ENCODE data around the gene DUSP9.

The DUSP9 gene

DNA sequence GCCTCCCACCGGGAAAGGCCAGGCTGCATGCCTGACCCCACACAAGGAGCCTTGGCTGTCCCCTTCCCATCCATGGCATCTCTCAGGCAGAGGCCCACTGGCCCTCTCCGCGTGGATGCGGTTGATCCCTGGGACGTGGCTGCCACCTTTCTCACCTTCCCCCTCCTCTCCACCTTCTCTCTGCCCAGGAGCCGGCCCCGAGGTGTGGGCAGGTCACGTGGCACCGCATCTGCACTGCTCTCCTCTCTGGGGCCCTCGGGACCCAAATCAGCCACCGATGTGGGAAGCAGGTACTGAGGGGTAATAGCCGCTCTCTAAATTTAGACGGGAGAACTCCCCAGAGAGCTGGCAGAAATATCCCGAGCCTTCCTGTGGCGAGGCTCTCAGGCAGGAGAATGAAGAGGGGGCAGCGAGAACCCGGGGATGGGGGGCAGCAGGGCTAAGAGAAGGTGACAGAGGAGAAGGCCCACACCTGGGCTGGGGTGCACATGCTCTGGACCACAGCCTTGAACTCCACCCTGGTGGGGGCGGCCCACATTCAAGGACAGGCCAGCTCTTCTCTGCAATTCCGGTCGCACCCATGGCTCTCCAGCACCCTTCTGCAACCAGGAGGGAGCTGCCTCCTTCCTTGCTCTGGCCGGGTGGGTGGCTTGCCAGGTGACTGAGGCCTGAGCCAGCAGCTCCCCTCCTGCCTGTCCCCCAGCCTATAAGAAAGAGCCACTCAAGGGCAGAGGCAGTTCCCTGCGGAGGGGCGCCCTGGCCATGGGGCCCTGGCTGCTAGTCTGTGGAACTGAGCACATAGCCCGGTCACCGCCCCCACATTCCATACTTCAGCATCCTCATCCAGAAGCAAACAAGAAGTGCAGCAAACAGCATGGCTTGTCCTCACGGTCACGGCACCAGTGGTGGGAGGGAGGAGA, 9.6 kb upstream of the DUSP9 start:
- no peak for DNase-seq

DNA sequence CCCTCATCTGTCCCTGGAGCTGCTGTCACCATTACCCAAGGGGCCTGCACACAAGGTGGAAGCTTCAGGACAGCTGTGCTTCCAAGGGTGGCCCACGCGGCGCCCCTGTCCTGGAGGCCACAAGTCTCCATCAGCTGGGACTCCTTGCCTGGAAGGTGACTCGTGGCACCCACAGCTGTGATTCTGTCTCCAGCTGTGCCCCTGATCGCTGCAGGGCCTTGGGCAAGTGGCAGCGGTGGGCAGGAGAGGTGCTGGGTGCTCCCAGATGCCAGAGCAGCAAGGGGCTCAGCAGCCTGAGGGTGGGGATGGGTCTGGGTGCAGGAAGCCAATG, 9.0 kb upstream of the DUSP9 start:
- DNase-seq: no peak

DNA sequence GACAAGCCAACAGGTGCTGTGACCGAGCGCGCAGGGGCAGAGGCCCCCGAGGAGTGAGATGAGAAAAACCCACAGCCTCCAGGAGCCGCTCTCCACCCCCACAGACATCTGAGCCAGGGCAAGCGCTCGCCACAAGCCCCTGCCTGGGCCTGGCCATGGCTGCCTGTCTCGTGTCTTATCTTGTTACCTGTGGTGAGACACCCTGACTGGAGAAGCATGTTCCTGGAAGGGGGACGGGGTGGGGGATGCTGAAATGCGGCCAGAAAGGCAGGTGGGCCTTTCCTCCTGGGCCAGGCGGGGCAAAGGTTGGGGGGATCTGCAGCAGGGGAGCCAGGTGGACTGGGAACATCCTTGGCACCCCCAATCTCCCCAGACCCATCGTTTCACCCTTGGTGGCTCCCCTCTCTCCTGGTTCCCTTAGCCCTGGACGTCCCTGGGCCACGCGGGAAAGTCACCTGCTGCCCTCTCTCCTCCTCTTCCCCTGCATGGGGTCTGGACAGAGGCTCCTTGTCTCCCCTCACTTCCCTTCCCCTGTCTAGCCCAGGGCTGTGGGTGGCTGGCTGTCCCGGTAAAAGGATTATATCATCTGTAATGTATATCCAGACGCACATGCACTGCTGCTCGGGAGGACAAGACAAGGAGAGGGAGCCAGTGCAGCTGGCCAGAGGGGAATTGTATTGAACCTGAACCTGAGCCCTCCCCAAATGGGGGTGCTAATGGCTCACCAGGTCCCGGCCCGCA, 8.4 kb upstream of the DUSP9 start:
- DNase-seq: no peak

DNA sequence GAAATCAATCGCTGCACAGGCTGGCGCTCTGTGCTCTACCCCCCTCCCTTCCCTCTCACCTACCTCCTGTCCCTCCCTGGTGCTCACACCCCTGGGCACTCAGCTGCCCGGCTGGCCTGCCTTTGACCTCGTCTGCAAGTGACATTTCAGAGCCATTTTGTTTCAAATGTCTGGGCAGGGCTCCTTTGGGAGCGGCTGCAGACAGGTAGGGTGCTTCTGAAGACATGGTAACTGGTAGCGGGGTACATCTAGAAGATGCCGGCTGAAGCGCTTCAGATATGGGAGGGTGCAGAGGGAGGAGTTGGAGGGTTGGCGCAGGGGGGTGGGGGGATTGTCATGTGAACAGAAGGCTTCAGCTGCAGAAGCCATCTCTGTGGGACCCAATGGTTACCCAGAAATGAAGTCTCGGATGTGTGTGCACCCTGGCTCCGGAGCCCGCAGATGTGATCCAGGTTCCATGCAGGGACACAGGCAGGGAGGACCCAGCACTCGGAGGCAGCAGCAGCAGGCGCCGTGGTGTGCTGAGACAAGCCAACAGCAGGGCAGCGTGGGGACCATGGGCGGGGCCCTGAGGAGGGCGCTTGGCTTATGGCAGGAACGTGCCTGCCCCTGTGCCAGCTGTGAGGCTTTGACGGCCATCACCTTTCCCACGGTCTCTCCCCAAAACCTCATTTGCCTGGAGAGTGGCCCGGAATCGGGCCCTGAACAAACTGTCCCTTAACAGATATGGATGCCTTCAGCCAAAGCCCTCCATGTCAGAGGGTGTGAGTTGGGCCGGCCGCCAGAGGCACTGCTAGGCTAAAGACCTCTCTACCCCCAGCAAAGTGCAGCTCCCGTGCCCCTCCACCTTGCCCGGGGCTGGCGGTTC, 7.6 kb upstream of the DUSP9 start:
- DNase-seq: no peak

DNA sequence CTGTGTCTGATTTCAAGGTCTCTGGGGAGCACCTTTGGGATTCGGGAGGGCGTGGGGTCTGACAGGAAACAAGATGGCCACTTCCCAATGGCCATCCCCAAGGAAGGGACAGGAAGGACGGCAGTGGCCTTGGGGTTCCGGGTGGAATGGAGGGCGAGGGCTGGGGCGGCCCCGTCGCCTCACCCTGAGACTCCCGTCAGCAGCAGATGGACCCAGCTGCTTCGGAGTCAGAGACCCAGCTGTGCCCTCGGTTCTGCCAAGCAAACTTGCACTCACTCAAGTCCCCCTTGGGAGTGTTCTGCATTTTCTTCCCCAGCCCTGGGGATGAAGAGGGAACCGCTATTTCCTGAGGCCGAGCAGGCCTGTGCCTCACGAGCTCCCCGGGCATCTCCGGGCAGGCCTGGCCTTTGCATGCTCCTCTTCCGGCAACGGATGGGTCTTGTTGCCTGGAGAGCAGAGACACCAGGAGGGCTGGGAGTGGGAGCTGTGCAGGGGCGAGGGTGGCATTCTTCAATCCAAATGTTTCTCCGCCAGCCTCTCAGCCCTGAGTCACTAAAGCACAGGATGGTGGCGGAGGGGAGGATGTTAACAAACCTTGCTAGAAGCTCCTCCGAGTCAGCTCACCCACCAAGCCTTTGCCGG, 6.8 kb upstream of the DUSP9 start:
- no peak for DNase-seq

DNA sequence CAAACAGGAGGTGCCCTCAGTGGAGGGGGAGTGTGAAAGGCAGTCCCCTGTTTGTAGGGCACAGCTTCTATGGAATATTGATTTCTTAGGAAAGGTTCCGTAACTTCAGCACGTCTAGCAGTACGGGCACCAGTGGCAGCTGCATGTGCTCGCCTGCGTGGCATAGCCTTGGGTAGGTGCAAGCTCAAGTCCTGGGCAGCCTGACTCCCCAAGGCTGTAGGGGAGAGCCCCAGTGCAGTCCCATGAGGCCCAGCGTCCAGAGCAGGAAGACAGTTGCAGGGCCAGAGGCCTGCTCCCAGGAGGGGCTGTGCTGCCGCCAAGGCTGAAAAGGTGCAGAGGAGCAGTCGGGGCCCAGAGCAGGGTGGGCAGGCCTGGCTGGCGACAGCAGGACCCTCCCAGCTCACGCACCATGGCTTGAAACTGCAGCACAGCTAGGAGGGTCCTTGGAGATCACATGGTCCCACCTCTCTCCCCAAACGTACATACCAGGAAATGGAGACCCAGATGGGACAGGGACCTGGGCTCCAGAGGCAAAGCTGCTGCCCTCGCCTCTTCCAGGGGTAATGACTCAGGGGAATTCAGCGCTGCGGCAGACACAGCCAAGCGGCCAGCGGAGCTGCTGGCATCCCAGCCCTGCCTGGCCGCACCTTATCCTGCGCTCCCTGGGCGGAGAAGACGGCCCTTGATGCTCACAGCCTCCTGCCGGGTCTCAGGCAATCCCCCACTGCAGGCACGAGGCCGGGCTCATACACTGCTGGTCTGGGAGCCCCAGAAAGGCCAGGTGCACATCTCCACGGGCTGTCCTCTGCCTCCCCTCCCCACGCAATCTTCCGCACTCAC, 6.0 kb upstream of the DUSP9 start:
- no peak for DNase-seq

DNA sequence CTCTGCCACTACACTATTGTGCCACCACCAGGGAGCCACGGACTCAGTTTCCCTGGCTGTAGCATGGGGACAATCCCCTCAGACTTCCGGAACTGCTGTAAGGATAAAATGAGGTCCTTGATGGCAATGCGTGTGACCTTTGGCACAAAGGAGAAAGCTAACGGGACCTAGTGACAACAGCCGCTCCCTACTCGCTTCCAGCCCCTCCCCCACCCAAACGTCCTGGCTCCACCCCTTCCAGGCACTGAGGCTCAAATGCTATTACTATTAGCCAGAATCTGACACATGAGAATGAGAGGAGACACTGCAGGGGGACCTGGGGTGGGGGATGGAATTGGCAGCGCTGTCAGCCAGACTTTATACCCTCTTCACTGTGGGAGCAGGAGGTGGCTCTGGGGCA, 5.4 kb upstream of the DUSP9 start:
- DNase-seq: no peak

DNA sequence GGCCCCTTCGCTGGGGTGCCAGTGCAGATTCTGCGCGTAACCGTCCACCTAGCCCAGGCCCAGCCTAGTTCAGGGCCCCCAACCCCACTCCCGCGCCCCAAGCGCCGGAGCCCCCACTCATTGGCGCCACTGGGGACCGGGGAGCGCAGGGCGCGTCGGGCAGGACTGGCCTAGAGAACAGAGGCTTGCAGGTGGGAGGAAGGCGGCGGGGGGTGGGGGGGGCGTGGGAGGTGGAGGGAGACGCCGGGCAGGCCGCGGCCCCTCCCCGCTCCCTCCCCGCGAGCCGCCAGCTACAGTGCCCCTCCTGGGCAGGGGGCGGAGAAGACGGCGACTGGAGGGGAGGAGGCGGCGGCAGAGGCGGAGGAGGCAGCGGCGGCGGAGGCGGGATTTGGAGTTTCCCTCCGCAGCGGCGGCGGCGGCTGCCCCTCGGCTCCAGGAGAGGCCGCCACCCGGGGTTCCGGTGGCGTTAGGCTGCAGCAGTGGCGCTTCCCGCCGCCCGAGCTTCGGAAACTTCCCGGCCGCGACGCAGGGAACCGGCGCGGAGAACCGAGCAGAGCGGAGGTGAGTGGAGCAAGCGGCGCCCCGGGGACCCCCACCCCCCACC, 4.8 kb upstream of the DUSP9 start:
- no peak for DNase-seq

DNA sequence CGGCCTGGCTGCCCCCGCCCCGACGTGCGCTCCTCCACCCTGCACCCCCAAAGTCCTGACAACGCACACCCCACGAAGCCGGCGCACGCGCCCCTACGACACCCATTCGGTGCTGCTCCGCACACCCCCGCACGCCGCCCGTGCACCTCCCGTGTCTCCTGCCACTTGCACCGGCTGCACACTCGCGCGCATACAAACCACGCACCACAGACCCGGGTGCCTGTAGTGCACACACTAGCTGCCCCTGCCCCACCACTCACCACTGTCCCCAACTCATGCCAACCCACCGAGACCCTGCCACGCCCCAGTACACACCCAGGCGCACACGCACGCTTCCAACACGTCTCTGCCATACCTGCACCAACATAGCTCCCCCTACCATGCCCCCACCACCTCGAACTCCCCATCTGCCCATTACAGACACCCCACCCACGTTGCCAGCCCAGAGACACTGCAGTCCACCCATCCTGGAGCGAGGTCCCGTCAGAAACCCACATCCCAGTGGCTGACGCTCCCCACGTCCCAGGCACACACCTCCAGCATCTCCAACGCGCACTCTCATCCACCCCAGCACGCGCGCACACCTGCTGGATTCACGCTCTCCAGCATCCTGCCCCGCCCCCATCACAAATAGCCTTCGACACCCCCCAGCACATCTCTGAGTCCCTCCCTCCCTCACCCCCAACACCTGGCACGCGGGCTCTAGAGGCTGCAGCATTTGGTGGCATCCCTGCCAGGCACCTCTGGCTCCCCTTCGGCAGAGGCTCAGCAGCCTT, 4.2 kb upstream of the DUSP9 start:
- DNase-seq: no peak

DNA sequence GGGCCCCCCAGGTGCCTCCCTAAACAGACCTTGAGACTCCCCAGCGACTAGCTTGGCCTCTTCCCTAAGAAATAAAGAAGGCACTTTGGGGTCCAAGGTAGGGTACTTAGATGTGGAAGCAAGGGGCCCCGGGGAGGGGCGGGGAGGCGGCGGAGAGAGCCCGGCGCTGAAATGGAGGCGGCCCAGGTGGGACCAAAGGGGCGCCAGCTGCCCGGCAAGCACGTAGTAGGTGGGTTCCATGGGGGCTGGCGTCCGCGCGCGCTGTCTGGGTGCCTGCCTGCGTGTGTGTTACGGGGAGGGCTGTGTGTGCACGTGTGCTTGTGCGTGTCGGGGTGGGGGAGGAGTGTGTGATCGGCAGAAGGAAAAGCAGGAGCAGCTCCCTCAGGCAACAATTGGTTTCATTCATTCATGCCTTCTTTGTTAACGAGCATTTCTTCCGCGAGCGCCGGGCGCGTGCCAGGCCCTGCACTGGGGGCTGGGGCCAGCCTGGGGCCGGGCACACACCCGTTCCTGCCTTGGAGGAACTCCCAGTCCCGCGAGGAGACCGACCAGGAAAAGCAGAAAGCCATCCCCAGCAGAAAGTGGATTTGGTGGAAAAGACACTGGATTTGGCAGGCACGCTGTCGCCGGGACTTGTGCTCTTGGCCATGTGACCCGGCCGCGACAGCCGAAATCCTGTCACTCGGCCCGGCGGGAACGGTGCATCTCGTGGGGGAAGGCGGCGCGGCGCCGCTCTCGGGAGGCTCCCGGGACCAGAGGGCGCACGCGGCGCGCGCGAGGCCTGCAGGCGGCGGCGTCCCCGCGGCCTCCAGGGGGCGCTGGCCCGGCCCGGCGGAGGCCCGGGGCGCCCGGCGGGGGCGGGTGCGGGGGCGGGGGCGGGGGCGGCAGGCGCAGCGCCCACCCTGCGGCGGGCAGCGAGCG, 3.3 kb upstream of the DUSP9 start:
- no peak for DNase-seq

DNA sequence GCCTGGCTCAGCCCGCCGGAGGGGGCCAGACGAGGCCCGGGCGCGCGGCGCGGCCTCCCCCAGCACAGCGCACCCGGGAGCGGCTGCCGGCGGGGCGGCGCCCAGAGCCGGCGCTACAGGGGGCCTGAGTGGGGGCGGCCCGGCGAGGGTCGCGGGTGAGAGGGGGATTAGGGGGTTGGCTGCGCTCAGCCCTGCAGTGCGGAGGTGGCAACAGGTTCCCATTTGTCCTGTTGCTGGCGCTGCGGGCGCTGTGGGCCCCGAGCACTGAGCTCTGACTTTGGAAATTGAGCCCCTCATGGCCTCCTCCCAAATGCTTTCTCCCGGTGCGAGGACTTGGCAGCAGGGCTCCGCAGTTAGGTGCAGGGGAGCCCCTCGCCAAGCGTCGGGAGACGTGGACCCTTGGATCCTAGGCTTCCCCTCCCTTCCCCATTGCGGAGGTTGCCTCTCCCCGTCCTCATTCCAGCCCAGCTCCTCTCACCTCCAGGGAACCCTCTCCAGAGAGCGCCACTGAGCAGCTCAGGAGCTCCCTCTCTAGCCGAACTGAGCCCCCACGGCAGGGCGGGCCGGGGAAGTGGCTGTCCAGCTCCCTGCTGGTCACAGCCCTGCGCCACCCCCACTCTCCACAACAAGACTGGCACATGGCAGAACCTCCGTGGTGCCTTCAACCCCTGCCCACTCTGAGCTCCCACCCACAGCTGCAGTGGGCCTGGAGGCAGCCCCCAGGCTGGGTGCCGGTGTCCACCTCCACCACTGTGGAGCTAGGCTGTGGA, 2.5 kb upstream of the DUSP9 start:
- DNase-seq: no peak

DNA sequence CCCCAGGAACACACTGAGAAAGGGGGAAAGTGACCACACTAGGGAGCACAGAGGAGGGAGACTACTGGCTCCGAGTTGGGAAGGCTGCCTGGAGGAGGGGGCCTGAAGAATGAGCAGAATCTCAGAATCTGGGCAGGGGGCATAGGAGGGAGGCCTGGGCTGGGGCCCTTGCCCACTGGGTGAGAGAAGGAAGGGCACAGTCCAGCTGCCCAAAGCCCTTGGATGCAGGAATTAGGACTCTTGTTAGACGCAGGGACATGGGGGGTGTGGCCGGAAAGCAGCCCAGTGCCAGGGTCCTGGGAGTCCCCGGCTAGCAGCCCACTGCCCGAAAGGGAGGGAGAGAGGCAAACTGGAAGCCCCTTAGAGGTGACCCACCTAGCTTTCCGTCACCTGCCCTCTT, 1.9 kb upstream of the DUSP9 start:
- DNase-seq: no peak

DNA sequence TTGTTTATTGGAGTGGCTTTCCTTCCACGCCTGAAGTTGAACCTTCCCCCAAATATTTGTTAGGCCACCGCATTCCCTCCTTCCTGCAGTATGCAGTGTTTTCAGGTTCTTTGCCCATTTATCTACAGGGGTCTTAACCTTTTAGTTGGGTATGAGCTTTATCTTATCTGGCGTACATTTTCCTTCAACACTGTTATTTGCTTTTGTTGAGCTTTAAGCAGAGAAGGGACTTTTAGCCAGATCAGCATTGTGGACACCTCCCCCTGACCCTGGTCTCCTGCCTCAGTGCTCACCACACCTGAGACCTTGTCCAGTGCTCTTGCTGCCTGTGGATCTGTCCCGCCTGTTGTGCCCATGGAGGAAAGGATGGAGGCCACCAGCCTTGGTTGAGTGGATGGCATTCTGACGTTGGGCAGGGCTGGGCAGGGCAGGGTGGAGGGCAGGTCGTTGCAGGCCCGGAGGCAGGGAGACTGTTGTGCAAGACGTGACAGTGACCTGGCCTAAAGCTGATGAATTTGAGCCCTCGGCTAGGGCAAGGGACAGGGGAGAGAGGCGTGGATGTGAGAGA, 998 bp upstream of the DUSP9 start:
- no peak for DNase-seq

DNA sequence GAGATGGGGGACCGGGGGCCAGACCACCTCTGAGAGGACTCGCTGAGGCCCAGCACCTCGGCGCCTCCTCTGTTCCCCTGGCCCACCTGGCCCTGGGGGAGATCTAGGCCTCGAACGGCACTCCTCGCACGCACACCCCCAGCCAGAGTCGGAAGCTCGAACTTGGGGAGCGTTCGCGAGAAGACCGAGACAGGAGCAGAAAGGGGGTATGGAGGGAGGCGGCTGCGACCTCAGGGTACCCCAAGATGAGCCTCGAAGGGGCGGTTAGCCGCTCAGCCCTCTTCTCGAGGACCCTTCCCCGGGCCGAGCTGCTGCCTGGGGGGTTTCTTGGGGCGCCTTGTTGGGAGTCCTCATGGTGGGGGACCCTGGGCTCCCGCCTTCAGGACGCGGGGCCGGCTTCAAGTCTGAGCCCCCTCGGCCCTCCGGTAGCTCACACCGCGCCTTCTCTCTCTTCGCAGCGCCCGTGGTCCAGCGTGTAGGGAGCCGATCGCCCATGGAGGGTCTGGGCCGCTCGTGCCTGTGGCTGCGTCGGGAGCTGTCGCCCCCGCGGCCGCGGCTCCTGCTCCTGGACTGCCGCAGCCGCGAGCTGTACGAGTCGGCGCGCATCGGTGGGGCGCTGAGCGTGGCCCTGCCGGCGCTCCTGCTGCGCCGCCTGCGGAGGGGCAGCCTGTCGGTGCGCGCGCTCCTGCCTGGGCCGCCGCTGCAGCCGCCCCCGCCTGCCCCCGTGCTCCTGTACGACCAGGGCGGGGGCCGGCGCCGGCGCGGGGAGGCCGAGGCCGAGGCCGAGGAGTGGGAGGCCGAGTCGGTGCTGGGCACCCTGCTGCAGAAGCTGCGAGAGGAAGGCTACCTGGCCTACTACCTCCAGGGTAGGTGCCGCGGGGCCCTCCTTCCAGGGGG, 706 bp downstream of the DUSP9 start:
- no peak for DNase-seq

DNA sequence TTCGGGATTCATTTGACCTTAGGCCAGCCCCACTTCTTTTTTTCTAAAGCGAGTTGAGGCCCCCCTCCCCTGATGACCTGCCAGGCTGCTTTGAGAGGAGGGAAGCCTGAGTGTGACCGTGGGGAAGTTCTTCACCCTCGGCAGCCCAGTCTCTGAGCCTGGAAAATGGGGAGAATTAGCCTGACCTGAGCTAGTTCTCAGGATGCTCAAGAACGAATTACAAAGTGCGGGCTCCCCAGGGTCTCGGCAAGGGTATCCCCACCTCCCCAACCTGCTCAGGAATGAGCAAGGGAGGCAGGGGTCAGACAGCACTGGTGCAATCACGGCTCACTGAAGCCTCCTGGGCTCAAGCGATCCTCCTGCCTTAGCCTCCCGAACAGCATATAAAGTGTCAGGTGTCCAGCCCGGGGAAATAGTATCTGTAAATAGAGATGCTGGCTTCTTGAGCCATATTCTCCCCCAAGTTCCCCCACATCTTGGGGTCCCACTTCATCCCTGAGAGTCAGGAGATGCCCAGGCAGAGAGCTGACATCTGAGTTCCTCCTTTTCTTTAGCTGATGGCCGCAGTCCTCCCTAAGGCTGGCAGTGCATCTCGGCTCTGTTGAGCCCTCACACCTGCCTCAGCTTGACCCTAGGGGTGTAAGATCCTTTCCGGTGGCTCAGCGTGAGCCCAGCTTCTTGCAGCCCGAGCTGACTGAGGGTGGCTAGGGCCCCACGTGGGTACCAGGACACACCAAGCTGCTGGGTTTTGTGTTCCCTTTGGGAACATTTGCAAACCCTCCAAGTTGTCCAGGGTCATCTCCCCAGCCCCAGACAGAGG, 1.6 kb downstream of the DUSP9 start:
- no peak for DNase-seq

DNA sequence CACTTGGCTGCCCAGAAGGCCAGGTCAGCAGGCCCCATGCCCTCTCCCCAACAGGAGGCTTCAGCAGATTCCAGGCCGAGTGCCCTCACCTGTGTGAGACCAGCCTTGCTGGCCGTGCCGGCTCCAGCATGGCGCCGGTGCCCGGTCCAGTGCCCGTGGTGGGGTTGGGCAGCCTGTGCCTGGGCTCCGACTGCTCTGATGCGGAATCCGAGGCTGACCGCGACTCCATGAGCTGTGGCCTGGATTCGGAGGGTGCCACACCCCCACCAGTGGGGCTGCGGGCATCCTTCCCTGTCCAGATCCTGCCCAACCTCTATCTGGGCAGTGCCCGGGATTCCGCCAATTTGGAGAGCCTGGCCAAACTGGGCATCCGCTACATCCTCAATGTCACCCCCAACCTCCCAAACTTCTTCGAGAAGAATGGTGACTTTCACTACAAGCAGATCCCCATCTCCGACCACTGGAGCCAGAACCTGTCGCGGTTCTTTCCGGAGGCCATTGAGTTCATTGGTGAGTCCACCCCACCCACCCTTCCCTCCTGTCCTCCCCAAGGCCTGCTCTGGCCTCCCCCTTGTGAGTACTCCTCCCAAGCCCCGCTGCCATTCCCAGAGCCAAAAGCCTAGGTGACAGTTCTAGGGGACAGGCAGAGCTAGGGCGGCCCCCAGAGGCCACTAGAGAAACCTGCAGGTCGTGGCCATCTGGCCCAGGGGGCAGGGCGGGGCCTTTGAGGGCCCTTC, 2.3 kb downstream of the DUSP9 start:
- DNase-seq: no peak

Data from T-helper 9 cell (primary cell).